Liver (tissue), 9 donors: ENCODE data around the gene RAPGEF6. TPM values are rescaled to one million over a fixed set of nuclear protein-coding genes. Genes with fewer than 3 reads are reported as not detected.
A peak's percentile ranks its signal among the peaks of the same experiment; 100 is the strongest.

Experiments
- DNase-seq: peaks from one replicate; pipeline ENCODE4 v3.0.0-alpha.2; 2017; ENCODE audit warnings: low spot score
- H3K27ac ChIP-seq, 2 donors: one replicate each; pipeline ENCODE4 v1.7.0; 2013; ENCODE audit warnings: inconsistent platforms in 2 of 2, low read length in 2 of 2, control low read depth in 1 of 2, low read depth in 1 of 2, mild to moderate bottlenecking in 1 of 2
- H3K27me3 ChIP-seq, 4 donors: one replicate each; pipeline versions ENCODE4 v1.6.1 to v1.7.0; 2013; ENCODE audit warnings: low read length in 3 of 4, inconsistent platforms in 1 of 4, mild to moderate bottlenecking in 1 of 4, moderate library complexity in 1 of 4; ENCODE audit not compliant: control insufficient read depth in 4 of 4, insufficient read depth in 4 of 4
- H3K36me3 ChIP-seq, 4 donors: one replicate each; pipeline versions ENCODE4 v1.6.1 to v1.7.0; 2013; ENCODE audit warnings: low read length in 3 of 4, mild to moderate bottlenecking in 3 of 4, low read depth in 1 of 4, moderate library complexity in 1 of 4; ENCODE audit not compliant: control insufficient read depth in 4 of 4, insufficient read depth in 3 of 4
- H3K4me1 ChIP-seq, 4 donors: one replicate each; pipeline versions ENCODE4 v1.6.1 to v1.7.0; 2013; ENCODE audit warnings: low read length in 3 of 4, mild to moderate bottlenecking in 3 of 4, moderate library complexity in 1 of 4; ENCODE audit not compliant: control insufficient read depth in 4 of 4, insufficient read depth in 4 of 4
- H3K4me3 ChIP-seq, 3 donors: one replicate each; pipeline versions ENCODE4 v1.6.1 to v1.7.0; 2013; ENCODE audit warnings: low read length in 3 of 3, control low read depth in 1 of 3, low read depth in 1 of 3, mild to moderate bottlenecking in 1 of 3
- H3K9ac ChIP-seq, 2 donors: one replicate each; pipeline ENCODE4 v1.7.0; 2013; ENCODE audit warnings: low read length in 2 of 2, mild to moderate bottlenecking in 2 of 2, moderate library complexity in 2 of 2, control low read depth in 1 of 2, low read depth in 1 of 2
- H3K9me3 ChIP-seq, 4 donors: one replicate each; pipeline versions ENCODE4 v1.6.1 to v1.7.0; 2013; ENCODE audit warnings: low read length in 3 of 4; ENCODE audit not compliant: control insufficient read depth in 4 of 4
- ATF3 ChIP-seq: IDR thresholded peaks from 2 replicates; pipeline ENCODE4 v1.6.1; 2016; ENCODE audit warnings: antibody characterized with exemption
- EGR1 ChIP-seq, 2 donors: IDR thresholded peaks; 2 replicates each; pipeline ENCODE4 v1.6.1; 2016 to 2018; ENCODE audit warnings: antibody characterized with exemption in 2 of 2, low read depth in 2 of 2
- FOXA2 ChIP-seq: IDR thresholded peaks from 2 replicates; pipeline ENCODE4 v1.6.1; 2016; ENCODE audit warnings: antibody characterized with exemption
- GABPA ChIP-seq, 2 donors: IDR thresholded peaks in 1 of 2; conservative IDR thresholded peaks in 1 of 2; 2 replicates each; pipeline ENCODE4 v1.6.1; 2016; ENCODE audit warnings: antibody characterized with exemption in 2 of 2, mild to moderate bottlenecking in 1 of 2, moderate library complexity in 1 of 2
- HNF4A ChIP-seq, 2 donors: conservative IDR thresholded peaks; 2 replicates each; pipeline ENCODE4 v1.6.1; 2016; ENCODE audit warnings: antibody characterized with exemption in 2 of 2, mild to moderate bottlenecking in 2 of 2
- HNF4G ChIP-seq: IDR thresholded peaks from 2 replicates; pipeline ENCODE4 v1.6.1; 2016; ENCODE audit warnings: antibody characterized with exemption
- JUND ChIP-seq, 2 donors: IDR thresholded peaks; 2 replicates each; pipeline ENCODE4 v1.6.1; 2016; ENCODE audit warnings: antibody characterized with exemption in 2 of 2
- RAD21 ChIP-seq, 2 donors: IDR thresholded peaks; 2 replicates each; pipeline ENCODE4 v1.6.1; 2016; ENCODE audit warnings: antibody characterized with exemption in 2 of 2, mild to moderate bottlenecking in 2 of 2
- REST ChIP-seq: IDR thresholded peaks from 2 replicates; pipeline ENCODE4 v1.6.1; 2016; ENCODE audit warnings: antibody characterized with exemption, mild to moderate bottlenecking
- RXRA ChIP-seq, 2 donors: IDR thresholded peaks; 2 replicates each; pipeline ENCODE4 v1.6.1; 2017 to 2018; ENCODE audit warnings: antibody characterized with exemption in 2 of 2, mild to moderate bottlenecking in 1 of 2
- SP1 ChIP-seq: IDR thresholded peaks from 2 replicates; pipeline ENCODE4 v1.6.1; 2018; ENCODE audit warnings: antibody characterized with exemption, mild to moderate bottlenecking
- TAF1 ChIP-seq: conservative IDR thresholded peaks from 2 replicates; pipeline ENCODE4 v1.6.1; 2016; ENCODE audit warnings: antibody characterized with exemption, mild to moderate bottlenecking
- YY1 ChIP-seq: IDR thresholded peaks from 2 replicates; pipeline ENCODE4 v1.6.1; 2016; ENCODE audit warnings: antibody characterized with exemption, mild to moderate bottlenecking
- ZBTB33 ChIP-seq: IDR thresholded peaks from 2 replicates; pipeline ENCODE4 v1.6.1; 2016; ENCODE audit warnings: antibody characterized with exemption
- WGBS: extraction: QIAGEN DNeasy Blood & Tissue Kit; methylation state at CpG from one replicate; pipeline ENCODE4 v1.1.7; 2013; 5-methylcytosine and 5-hydroxymethylcytosine counted together
- polyA plus RNA-seq, 2 donors: library from polyadenylated mRNA; stranded (reverse) in 1 of 2; unstranded in 1 of 2; fragments of 200-250 nt in 1 of 2; fragments of >200 nt in 1 of 2; fragmentation: Nextera tagmentation in 1 of 2; extraction: Ambion mirVana in 1 of 2; gene quantifications; one replicate each; pipeline versions ENCODE4 v1.2.1 to v1.2.3, GENCODE V29; 2013 to 2015
- total RNA-seq, 2 donors: library from RNA; depleted of rRNA; stranded (reverse); fragments of >200 nt; gene quantifications; one replicate each; pipeline ENCODE4 v1.2.3, GENCODE V29; 2014
- donor health status: healthy.
- donor health status: healthy.
- donor health status: healthy.
- donor health status: healthy.
- donor health status: healthy.

The RAPGEF6 gene
- total and polyA plus RNA-seq, 4 donors = 1.7 to 16.1 (median 8.6) TPM

- H3K36me3 ChIP-seq = peaks cover 0 to 6% (median under 1%) of the 10 kb centered on the region in 4 donors
- H3K4me1 ChIP-seq = peaks cover 1 to 13% (median 8%) of the 10 kb centered on the region in 4 donors
- peak overlapping the region in 1 of 2 donors; percentile 36 for H3K9ac ChIP-seq
- WGBS = 96% methylated on average over 3 of the region's 3 CpGs
- H3K27me3 ChIP-seq = no peaks in the 10 kb centered on the region
- H3K27ac ChIP-seq = peak overlapping the region; percentile 70 to 71
- DNase-seq = no peak
- H3K4me3 ChIP-seq = no peak overlapping the region
- TF ChIP-seq RAD21 (IDR thresholded peaks at IDR 0.05) (no peak), FOXA2 (no peak), TAF1 (no peak), RXRA (IDR thresholded peaks at IDR 0.05) (no peak), SP1 (no peak)
- H3K9me3 ChIP-seq = no peaks in the 10 kb centered on the region
Measured at GRCh38 chr5:131386124-131386523, 248.9 kb downstream of the RAPGEF6 start.

- Histone ChIP-seq H3K9me3 (no peaks in the 10 kb centered on the region), H3K27ac (no peak overlapping the region), H3K4me1 (peaks cover 6 to 13% (median 10%) of the 10 kb centered on the region in 4 donors), H3K9ac (no peak overlapping the region), H3K27me3 (no peaks in the 10 kb centered on the region), H3K4me3 (no peak overlapping the region), H3K36me3 (peaks cover 0 to 3% (median under 1%) of the 10 kb centered on the region in 4 donors)
- TF ChIP-seq RXRA (IDR thresholded peaks at IDR 0.05) (no peak), GABPA (IDR thresholded peaks at IDR 0.05 in 1 of 2, conservative IDR thresholded peaks at IDR 0.05 in 1 of 2) (no peak), JUND (IDR thresholded peaks at IDR 0.05) (no peak), ZBTB33 (no peak), FOXA2 (no peak), TAF1 (no peak), EGR1 (IDR thresholded peaks at IDR 0.05; ENCODE audit: low read depth in 2 of 2) (no peak), HNF4A (conservative IDR thresholded peaks at IDR 0.05) (no peak), RAD21 (IDR thresholded peaks at IDR 0.05) (no peak), YY1 (no peak), ATF3 (no peak), HNF4G (no peak), REST (no peak)
- 94% methylated on average over 3 of the region's 3 CpGs for WGBS
- no peak for DNase-seq
Measured at GRCh38 chr5:131384616-131385214, 250.3 kb downstream of the RAPGEF6 start.
